GM23338 (cell line): ENCODE measurements around the gene WNT5B.

Source experiments
- CREB1 ChIP-seq: fragments of 250-450 bp; sonication (Bioruptor Pico); IDR thresholded peaks from 2 replicates; pipeline ENCODE4 v1.5.0; 2020; ENCODE audit warnings: low read depth, mild to moderate bottlenecking, moderate library complexity
- EZH2 ChIP-seq: fragments of 200-600 bp; sonication (generic); IDR thresholded peaks from one replicate; pipeline ENCODE4 v1.8.0; 2017; ENCODE audit warnings: antibody characterized with exemption, mild to moderate bottlenecking, low read depth; ENCODE audit not compliant: unreplicated experiment
- EZH2phosphoT487 ChIP-seq: fragments of 200-600 bp; sonication (generic); IDR thresholded peaks from one replicate; pipeline ENCODE4 v1.8.1; 2018; ENCODE audit warnings: antibody characterized with exemption; ENCODE audit not compliant: unreplicated experiment
- JUNB ChIP-seq: IDR thresholded peaks from one replicate; pipeline ENCODE4 v1.6.1; 2016; ENCODE audit warnings: antibody characterized with exemption; ENCODE audit not compliant: unreplicated experiment
- NANOG ChIP-seq: IDR thresholded peaks from 2 replicates; pipeline ENCODE4 v1.6.1; 2016; ENCODE audit warnings: antibody characterized with exemption, borderline replicate concordance
- POLR2AphosphoS5 ChIP-seq: IDR thresholded peaks from 2 replicates; pipeline ENCODE4 v1.6.1; 2016; ENCODE audit warnings: antibody characterized with exemption, low read depth
- REST ChIP-seq: IDR thresholded peaks from one replicate; pipeline ENCODE4 v1.6.1; 2018; ENCODE audit warnings: antibody characterized with exemption; ENCODE audit not compliant: unreplicated experiment
- STAT1 ChIP-seq: IDR thresholded peaks from one replicate; pipeline ENCODE4 v1.6.1; 2016; ENCODE audit warnings: antibody characterized with exemption; ENCODE audit not compliant: unreplicated experiment
- ZNF114 ChIP-seq: fragments of 250-450 bp; sonication (Bioruptor Pico); IDR thresholded peaks from 2 replicates; pipeline ENCODE4 v1.5.0; 2020; ENCODE audit warnings: mild to moderate bottlenecking, moderate library complexity
- ZNF331 ChIP-seq: fragments of 250-450 bp; sonication (Bioruptor Pico); IDR thresholded peaks from 2 replicates; pipeline ENCODE4 v1.5.0; 2020; ENCODE audit warnings: low read depth, mild to moderate bottlenecking, moderate library complexity
- TF ChIP-seq, protein P1 (sequence below), 2 experiments: fragments of 200-600 bp in 1 of 2; sonication (generic) in 1 of 2; conservative IDR thresholded peaks; 2 replicates each; pipeline versions ENCODE4 v1.5.1 to v1.6.1; 2016 to 2017; ENCODE audit warnings: antibody characterized with exemption in 2 of 2, low read depth in 2 of 2, mild to moderate bottlenecking in 2 of 2, moderate library complexity in 1 of 2

DNA sequence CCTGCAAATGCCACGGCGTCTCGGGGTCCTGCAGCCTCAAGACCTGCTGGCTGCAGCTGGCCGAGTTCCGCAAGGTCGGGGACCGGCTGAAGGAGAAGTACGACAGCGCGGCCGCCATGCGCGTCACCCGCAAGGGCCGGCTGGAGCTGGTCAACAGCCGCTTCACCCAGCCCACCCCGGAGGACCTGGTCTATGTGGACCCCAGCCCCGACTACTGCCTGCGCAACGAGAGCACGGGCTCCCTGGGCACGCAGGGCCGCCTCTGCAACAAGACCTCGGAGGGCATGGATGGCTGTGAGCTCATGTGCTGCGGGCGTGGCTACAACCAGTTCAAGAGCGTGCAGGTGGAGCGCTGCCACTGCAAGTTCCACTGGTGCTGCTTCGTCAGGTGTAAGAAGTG, 16.8 kb downstream of the WNT5B start:
- TF ChIP-seq, protein P1, sequence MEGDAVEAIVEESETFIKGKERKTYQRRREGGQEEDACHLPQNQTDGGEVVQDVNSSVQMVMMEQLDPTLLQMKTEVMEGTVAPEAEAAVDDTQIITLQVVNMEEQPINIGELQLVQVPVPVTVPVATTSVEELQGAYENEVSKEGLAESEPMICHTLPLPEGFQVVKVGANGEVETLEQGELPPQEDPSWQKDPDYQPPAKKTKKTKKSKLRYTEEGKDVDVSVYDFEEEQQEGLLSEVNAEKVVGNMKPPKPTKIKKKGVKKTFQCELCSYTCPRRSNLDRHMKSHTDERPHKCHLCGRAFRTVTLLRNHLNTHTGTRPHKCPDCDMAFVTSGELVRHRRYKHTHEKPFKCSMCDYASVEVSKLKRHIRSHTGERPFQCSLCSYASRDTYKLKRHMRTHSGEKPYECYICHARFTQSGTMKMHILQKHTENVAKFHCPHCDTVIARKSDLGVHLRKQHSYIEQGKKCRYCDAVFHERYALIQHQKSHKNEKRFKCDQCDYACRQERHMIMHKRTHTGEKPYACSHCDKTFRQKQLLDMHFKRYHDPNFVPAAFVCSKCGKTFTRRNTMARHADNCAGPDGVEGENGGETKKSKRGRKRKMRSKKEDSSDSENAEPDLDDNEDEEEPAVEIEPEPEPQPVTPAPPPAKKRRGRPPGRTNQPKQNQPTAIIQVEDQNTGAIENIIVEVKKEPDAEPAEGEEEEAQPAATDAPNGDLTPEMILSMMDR (conservative IDR thresholded peaks at IDR 0.05; ENCODE audit: low read depth in 2 of 2) = no peak
- no peak for TF ChIP-seq EZH2phosphoT487
- no peak for TF ChIP-seq EZH2
- TF ChIP-seq NANOG = no peak
- no peak for TF ChIP-seq STAT1
- TF ChIP-seq CREB1 (CRISPR knock-in tag) = no peak
- no peak for TF ChIP-seq REST
- TF ChIP-seq POLR2AphosphoS5 = no peak
- no peak for TF ChIP-seq JUNB
- no peak for TF ChIP-seq ZNF114 (CRISPR knock-in tag)
- no peak for TF ChIP-seq ZNF331
